Inferior parietal cortex (tissue), 1 donor: ENCODE data around the gene GNB1L.
"Not testable (repeated sequence)": the region's sequence is repeated elsewhere in the genome, so short reads cannot be mapped to it uniquely, and the experiment has no call there.

Experiments
- DNase-seq: peaks from one replicate; pipeline ENCODE4 v3.0.0-alpha.2; 2016; ENCODE audit errors: extremely low spot score

The GNB1L gene

GRCh38 chr22:19889951-19890350 lies 35.3 kb upstream of the GNB1L start:
- no peak for DNase-seq

- no peak for DNase-seq
Observed at GRCh38 chr22:19888131-19888746, 33.6 kb upstream of the GNB1L start.

GRCh38 chr22:19887256-19887985 lies 32.7 kb upstream of the GNB1L start:
- DNase-seq: no peak

- peak; percentile 21 for DNase-seq
Observed at GRCh38 chr22:19886605-19887255, 32.1 kb upstream of the GNB1L start.

- no peak for DNase-seq
Observed at GRCh38 chr22:19885841-19886592, 31.3 kb upstream of the GNB1L start.

GRCh38 chr22:19884954-19885751 lies 30.5 kb upstream of the GNB1L start:
- no peak for DNase-seq

GRCh38 chr22:19884161-19884953 lies 29.7 kb upstream of the GNB1L start:
- DNase-seq: no peak

GRCh38 chr22:19883446-19883845 lies 28.8 kb upstream of the GNB1L start:
- DNase-seq: not testable (repeated sequence)

- DNase-seq: no peak
Observed at GRCh38 chr22:19882446-19883381, 28.0 kb upstream of the GNB1L start.

- no peak for DNase-seq
Observed at GRCh38 chr22:19880786-19881569, 26.3 kb upstream of the GNB1L start.

- no peak for DNase-seq
Observed at GRCh38 chr22:19879992-19880785, 25.5 kb upstream of the GNB1L start.

- no peak for DNase-seq
Observed at GRCh38 chr22:19879643-19879991, 24.9 kb upstream of the GNB1L start.

- DNase-seq: no peak
Observed at GRCh38 chr22:19879246-19879570, 24.5 kb upstream of the GNB1L start.

GRCh38 chr22:19878461-19879245 lies 24.0 kb upstream of the GNB1L start:
- DNase-seq: no peak

GRCh38 chr22:19877626-19878339 lies 23.1 kb upstream of the GNB1L start:
- no peak for DNase-seq

- DNase-seq: no peak
Observed at GRCh38 chr22:19876941-19877625, 22.4 kb upstream of the GNB1L start.
